ENCODE results near the gene CRTAC1.
A peak's percentile ranks its signal among the peaks of the same experiment; 100 is the strongest.

The CRTAC1 gene

GRCh38 chr10:97849687-97850402, 180.6 kb downstream of the CRTAC1 start, which contains the start of gene GOLGA7B:
GOLGA7B (plus strand) TSS chr10:97849843; CDS start chr10:97850304, 461 bp downstream.
- TF ChIP-seq TOX (CRISPR knock-in tag; IDR thresholded peaks at IDR 0.05; ENCODE audit: borderline replicate concordance) (no peak), PPARA (CRISPR knock-in tag; IDR thresholded peaks at IDR 0.05; ENCODE audit: borderline replicate concordance) (no peak), GLIS3 (CRISPR knock-in tag; IDR thresholded peaks at IDR 0.05) (no peak), ARNTL (CRISPR knock-in tag; IDR thresholded peaks at IDR 0.05; ENCODE audit: borderline replicate concordance, low read depth) (no peak), ZFP3 (CRISPR knock-in tag; IDR thresholded peaks at IDR 0.05) (no peak), CSDC2 (CRISPR knock-in tag; IDR thresholded peaks at IDR 0.05) (no peak), TSHZ2 (CRISPR knock-in tag; IDR thresholded peaks at IDR 0.05) (no peak), ISL1 (CRISPR knock-in tag; IDR thresholded peaks at IDR 0.05) (no peak), ZFP30 (CRISPR knock-in tag; IDR thresholded peaks at IDR 0.05) (no peak), OSR1 (CRISPR knock-in tag; IDR thresholded peaks at IDR 0.05) (no peak), ZNF70 (CRISPR knock-in tag; IDR thresholded peaks at IDR 0.05) (no peak), POU6F1 (CRISPR knock-in tag; IDR thresholded peaks at IDR 0.05; ENCODE audit: borderline replicate concordance, low read depth) (no peak), ZNF565 (CRISPR knock-in tag; conservative IDR thresholded peaks at IDR 0.05; ENCODE audit: low read depth) (no peak), CREB5 (CRISPR knock-in tag; IDR thresholded peaks at IDR 0.05; ENCODE audit: low read depth) (no peak), TCF4 (CRISPR knock-in tag; IDR thresholded peaks at IDR 0.05; ENCODE audit: borderline replicate concordance) (no peak), BACH2 (CRISPR knock-in tag; IDR thresholded peaks at IDR 0.05; ENCODE audit: borderline replicate concordance) (no peak), SNAI2 (CRISPR knock-in tag; IDR thresholded peaks at IDR 0.05) (no peak), ZC3H10 (CRISPR knock-in tag; IDR thresholded peaks at IDR 0.05) (no peak), PATZ1 (CRISPR knock-in tag; IDR thresholded peaks at IDR 0.05; ENCODE audit: borderline replicate concordance) (no peak)
- ATAC-seq = peak; percentile 78

- ATAC-seq = 0 out of 3 replicates have a peak, but pooled peaks have one; percentile 15
- TF ChIP-seq ZNF8 (CRISPR knock-in tag; IDR thresholded peaks at IDR 0.05) (no peak), RARB (CRISPR knock-in tag; IDR thresholded peaks at IDR 0.05) (no peak), ARNTL (CRISPR knock-in tag; IDR thresholded peaks at IDR 0.05; ENCODE audit: borderline replicate concordance, low read depth) (no peak), ESRRG (CRISPR knock-in tag; IDR thresholded peaks at IDR 0.05) (no peak), SNAI2 (CRISPR knock-in tag; IDR thresholded peaks at IDR 0.05) (no peak), TCF4 (CRISPR knock-in tag; IDR thresholded peaks at IDR 0.05; ENCODE audit: borderline replicate concordance) (no peak), POU6F1 (CRISPR knock-in tag; IDR thresholded peaks at IDR 0.05; ENCODE audit: borderline replicate concordance, low read depth) (no peak), GLIS3 (CRISPR knock-in tag; IDR thresholded peaks at IDR 0.05) (no peak), ISL1 (CRISPR knock-in tag; IDR thresholded peaks at IDR 0.05) (no peak), CSDC2 (CRISPR knock-in tag; IDR thresholded peaks at IDR 0.05) (no peak), TSHZ2 (CRISPR knock-in tag; IDR thresholded peaks at IDR 0.05) (no peak), BACH2 (CRISPR knock-in tag; IDR thresholded peaks at IDR 0.05; ENCODE audit: borderline replicate concordance) (no peak), ZFP30 (CRISPR knock-in tag; IDR thresholded peaks at IDR 0.05) (no peak), TOX (CRISPR knock-in tag; IDR thresholded peaks at IDR 0.05; ENCODE audit: borderline replicate concordance) (no peak), CSRNP3 (CRISPR knock-in tag; IDR thresholded peaks at IDR 0.05) (no peak)
Observed at GRCh38 chr10:97849103-97849686, 181.2 kb downstream of the CRTAC1 start.

Data from SK-N-SH treated with all-trans-retinoic acid at 6 μM for 48 hours (cell line).